H1 (cell line): ENCODE results near the gene GGT5. TPM values are rescaled to one million over a fixed set of nuclear protein-coding genes. Genes with fewer than 3 reads are reported as not detected.

Source experiments
- GABPA ChIP-seq: IDR thresholded peaks from 2 replicates; pipeline ENCODE4 v1.6.1; 2011; ENCODE audit warnings: mild to moderate bottlenecking, low read length, moderate library complexity, borderline replicate concordance; ENCODE audit not compliant: insufficient read depth
- HDAC2 ChIP-seq, 2 experiments: fragments of 300-600 bp in 1 of 2; sonication (generic) in 1 of 2; IDR thresholded peaks; 2 replicates each; pipeline ENCODE4 v1.6.1; 2011 to 2012; ENCODE audit warnings: low read depth in 2 of 2, low read length in 2 of 2, mild to moderate bottlenecking in 2 of 2, moderate library complexity in 2 of 2, borderline replicate concordance in 1 of 2, inconsistent platforms in 1 of 2
- MAFK ChIP-seq: IDR thresholded peaks from 2 replicates; pipeline ENCODE4 v1.6.1; 2012; ENCODE audit warnings: low read depth, mild to moderate bottlenecking, improper control_type of control experiment, low read length
- SAP30 ChIP-seq: fragments of 300-600 bp; sonication (generic); IDR thresholded peaks from 2 replicates; pipeline ENCODE4 v1.7.1; 2012; ENCODE audit warnings: low read length, moderate library complexity, mild to moderate bottlenecking, inconsistent platforms; ENCODE audit not compliant: insufficient read depth, insufficient replicate concordance
- polyA plus RNA-seq, 7 experiments: library from polyadenylated mRNA; depleted of rRNA in 3 of 7; stranded (reverse) in 5 of 7; unstranded in 2 of 7; fragments of >200 nt in 5 of 7; fragments of 200-250 nt in 2 of 7; gene quantifications; 1 replicate in 5 of 7; 2 replicates in 1 of 7; 4 replicates in 1 of 7; pipeline versions ENCODE4 v1.2.1 to v1.2.3, GENCODE V29; 2011 to 2013; ENCODE audit warnings: missing spikeins in 2 of 7, mixed read lengths in 2 of 7
- total RNA-seq: library from RNA; stranded (reverse); fragmentation: NEBNext Ultra II Directional; extraction: Animal tissue kit (Norgen Biotek cat#: 25700); gene quantifications from 2 replicates; pipeline ENCODE4 v1.2.1, GENCODE V29; 2021

Gene GGT5
- total and polyA plus RNA-seq, 2 of the 8 experiments (the other 6 are each of a cell fraction or from before 2014, with no cell fraction given) = 0.05 TPM; not detected in 1

GRCh38 chr22:24177045-24177444 lies 67.8 kb downstream of the GGT5 start (continued):
- no peak for TF ChIP-seq GABPA
- TF ChIP-seq HDAC2 (IDR thresholded peaks at IDR 0.05; ENCODE audit: borderline replicate concordance in 1 of 2, low read depth in 2 of 2, low read length in 2 of 2) = no peak
- no peak for TF ChIP-seq MAFK
- no peak for TF ChIP-seq SAP30
